NOMO-1 treated with DMSO at 0.1 percent for 48 hours (cell line): ENCODE results near the gene KCTD17.

Source experiments
- DNase-seq: peaks from one replicate; lab custom pipeline; 2025; ENCODE audit not compliant: unreplicated experiment; lab: John Stamatoyannopoulos, UW

KCTD17 gene

GRCh38 chr22:37051391-37052385 lies at the start of gene KCTD17:
Gene KCTD17 (plus strand): TSS chr22:37051742. CDS start chr22:37051761, 19 bp downstream.
- DNase-seq, result peak; percentile 74

- DNase-seq, result no peak
These were observed 49.7 kb upstream of the KCTD17 start for GRCh38 chr22:37001826-37002225.

- DNase-seq, result no peak
These were observed 48.9 kb upstream of the KCTD17 start for GRCh38 chr22:37002633-37003032.

GRCh38 chr22:37007651-37008050 lies 43.9 kb upstream of the KCTD17 start:
- no peak for DNase-seq

- no peak for DNase-seq
These were observed 43.2 kb upstream of the KCTD17 start for GRCh38 chr22:37008365-37008764.

- no peak for DNase-seq
These were observed 42.1 kb upstream of the KCTD17 start for GRCh38 chr22:37009490-37009889.

- no peak for DNase-seq
These were observed 41.4 kb upstream of the KCTD17 start for GRCh38 chr22:37010174-37010573.

- DNase-seq, result no peak
These were observed 40.6 kb upstream of the KCTD17 start for GRCh38 chr22:37010976-37011375.

- DNase-seq, result no peak
These were observed 40.1 kb upstream of the KCTD17 start for GRCh38 chr22:37011472-37011871.

- DNase-seq, result no peak
These were observed 39.2 kb upstream of the KCTD17 start for GRCh38 chr22:37012262-37012904.

- no peak for DNase-seq
These were observed 38.6 kb upstream of the KCTD17 start for GRCh38 chr22:37012956-37013355.

GRCh38 chr22:37014415-37014806 lies 37.1 kb upstream of the KCTD17 start:
- no peak for DNase-seq

GRCh38 chr22:37014835-37015586 lies 36.5 kb upstream of the KCTD17 start:
- DNase-seq, result no peak

- DNase-seq, result no peak
These were observed 36.0 kb upstream of the KCTD17 start for GRCh38 chr22:37015587-37015878.

GRCh38 chr22:37016134-37016910 lies 35.2 kb upstream of the KCTD17 start:
- no peak for DNase-seq

GRCh38 chr22:37017356-37017755 lies 34.2 kb upstream of the KCTD17 start:
- DNase-seq, result no peak

GRCh38 chr22:37018086-37018814 lies 33.3 kb upstream of the KCTD17 start:
- DNase-seq, result no peak

- DNase-seq, result no peak
These were observed 32.7 kb upstream of the KCTD17 start for GRCh38 chr22:37018815-37019308.

GRCh38 chr22:37019309-37020191 lies 32.0 kb upstream of the KCTD17 start, which contains the start of the genes MPST and TST:
Gene MPST (plus strand): TSS chr22:37019742. CDS start chr22:37019837, 95 bp downstream.
Gene TST (minus strand): TSS chr22:37019447. CDS start chr22:37018732, 715 bp downstream.
- peak; percentile 51 for DNase-seq
